GM19395 (cell line): ENCODE results near the gene TMEM50B.
"Not testable (repeated sequence)": the region's sequence is repeated elsewhere in the genome, so short reads cannot be mapped to it uniquely, and the experiment has no call there.

Experiments used
- ATAC-seq: cut with Tn5 transposase; IDR thresholded peaks from one replicate; pipeline ENCODE4 v1.9.1; 2021; ENCODE audit warnings: mild to moderate bottlenecking, moderate library complexity; ENCODE audit not compliant: unreplicated experiment

Gene TMEM50B

DNA sequence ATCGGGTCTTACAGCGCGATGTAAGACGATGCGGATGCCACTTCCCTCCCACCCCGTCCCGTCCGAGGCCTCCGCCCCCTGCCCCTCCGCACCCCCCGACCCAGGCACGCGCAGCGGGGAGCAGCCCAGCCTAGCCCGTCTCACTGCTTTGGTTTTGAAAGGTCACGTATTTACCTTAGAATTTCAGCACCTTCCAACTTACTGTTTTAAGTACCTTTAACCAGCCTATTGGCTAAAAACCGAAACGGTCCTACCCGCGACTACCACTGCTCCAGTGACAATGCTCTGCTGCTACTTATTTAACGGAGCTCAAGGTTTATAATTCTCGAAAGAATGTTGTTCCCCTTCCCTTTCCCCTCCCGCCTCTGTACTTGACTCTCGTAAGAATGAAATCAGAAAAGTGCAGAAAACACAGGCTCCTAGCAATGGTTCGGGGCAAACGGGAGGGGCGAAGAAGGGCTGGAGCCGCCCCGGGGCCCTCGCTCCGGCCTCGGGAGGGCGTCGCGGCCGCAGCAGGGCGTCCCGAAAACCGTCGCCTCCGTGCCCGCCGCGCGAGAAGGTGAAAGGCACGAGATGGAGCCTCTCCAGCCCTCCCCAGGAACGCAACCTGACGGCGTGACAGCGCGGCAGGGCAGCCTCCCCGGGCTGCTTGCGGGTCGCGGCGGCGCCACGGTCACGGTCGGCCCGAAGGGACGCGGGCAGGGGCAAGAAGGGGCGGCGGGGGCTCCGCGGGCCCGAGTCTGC lies 667 bp downstream of the TMEM50B start:
- peak; percentile 34 for ATAC-seq

DNA sequence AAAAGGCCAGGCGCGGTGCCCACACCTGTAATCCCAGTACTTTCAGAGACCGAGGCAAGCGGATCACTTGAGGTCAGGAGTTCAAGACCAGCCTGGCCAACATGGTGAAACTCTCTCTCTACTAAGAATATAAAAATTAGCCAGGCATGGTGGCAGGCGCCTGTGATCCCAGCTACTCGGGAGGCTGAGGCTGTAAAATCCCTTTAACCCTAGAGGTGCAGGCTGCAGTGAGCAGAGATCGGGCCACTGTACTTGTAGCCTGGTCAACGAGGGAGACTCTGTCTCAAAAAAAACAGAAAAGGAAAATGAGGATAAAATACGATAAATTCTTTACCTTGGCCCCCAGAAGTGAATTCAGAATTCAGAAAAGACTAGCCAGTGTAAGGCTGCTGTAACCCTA lies 1.6 kb downstream of the TMEM50B start:
- ATAC-seq = no peak

DNA sequence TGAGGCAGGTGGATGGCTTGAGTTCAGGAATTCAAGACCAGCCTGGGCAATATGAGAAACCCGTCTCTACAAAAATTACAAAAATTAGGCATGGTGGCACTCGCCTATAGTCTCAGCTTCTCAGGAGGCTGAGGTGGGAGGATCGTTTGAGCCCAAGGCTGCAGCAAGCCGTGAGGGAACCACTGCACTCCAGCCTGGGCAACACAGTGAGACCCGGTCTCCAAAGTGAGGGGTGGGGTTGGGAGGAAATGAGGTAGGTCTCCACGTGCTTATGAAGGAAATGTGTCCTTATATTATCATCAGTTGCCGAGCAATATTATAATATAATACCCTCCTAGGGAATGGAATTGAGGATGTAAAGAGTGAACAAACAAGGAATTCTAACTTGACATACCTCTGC lies 2.7 kb downstream of the TMEM50B start:
- no peak for ATAC-seq

DNA sequence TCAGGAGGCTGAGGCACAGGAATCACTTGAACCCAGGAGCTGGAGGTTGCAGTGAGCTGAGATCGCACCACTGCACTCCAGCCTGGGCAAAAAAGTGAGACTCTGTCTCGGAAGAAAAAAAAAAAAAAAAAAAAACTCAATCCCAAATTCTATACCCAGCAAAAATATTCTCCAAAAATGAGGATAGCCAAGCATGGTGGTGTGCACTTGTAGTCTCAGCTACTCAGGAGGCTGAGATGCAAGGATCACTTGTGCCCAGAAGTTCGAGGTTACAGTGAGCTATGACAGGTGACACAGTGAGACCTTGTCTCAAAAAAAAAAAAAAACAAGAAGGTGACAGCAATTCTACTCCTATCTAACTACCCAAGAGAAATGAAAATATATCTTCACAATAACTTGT lies 6.4 kb downstream of the TMEM50B start:
- ATAC-seq = no peak

DNA sequence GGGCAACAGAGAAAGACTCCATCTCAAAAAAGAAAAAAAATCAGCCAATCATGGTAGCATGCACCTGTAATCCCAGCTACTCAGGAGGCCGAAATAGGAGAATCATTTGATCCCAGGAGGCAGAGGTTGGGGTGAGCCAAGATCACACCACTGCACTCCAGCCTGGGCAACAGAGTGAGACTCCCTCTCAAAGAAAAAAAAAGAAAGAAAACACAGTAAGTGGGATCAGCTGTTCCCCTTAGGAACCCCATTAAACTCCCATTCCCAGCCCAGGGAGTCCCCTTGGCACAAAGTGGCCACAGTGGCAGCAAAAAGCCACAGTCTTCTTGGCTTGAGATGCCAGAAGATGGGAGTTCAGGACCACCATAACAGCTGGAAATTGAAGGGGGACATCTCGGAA lies 9.1 kb downstream of the TMEM50B start:
- ATAC-seq = no peak

DNA sequence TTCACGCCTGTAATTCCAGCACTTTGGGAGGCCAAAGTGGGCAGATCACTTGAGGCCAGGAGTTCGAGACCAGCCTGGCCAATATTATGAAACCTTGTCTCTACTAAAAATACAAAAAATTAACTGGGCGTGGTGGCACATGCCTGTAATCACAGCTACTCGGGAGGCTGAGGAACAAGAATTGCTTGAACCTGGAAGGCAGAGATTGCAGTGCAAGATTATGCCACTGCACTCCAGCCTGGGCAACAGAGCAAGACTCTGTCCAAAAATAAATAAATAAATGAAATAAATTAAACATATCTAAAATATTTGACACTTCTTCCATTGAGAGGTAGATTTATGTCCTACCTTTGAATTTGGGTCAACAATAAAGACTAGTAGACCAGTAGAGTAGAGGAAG lies 10.6 kb downstream of the TMEM50B start:
- ATAC-seq = not testable (repeated sequence)

DNA sequence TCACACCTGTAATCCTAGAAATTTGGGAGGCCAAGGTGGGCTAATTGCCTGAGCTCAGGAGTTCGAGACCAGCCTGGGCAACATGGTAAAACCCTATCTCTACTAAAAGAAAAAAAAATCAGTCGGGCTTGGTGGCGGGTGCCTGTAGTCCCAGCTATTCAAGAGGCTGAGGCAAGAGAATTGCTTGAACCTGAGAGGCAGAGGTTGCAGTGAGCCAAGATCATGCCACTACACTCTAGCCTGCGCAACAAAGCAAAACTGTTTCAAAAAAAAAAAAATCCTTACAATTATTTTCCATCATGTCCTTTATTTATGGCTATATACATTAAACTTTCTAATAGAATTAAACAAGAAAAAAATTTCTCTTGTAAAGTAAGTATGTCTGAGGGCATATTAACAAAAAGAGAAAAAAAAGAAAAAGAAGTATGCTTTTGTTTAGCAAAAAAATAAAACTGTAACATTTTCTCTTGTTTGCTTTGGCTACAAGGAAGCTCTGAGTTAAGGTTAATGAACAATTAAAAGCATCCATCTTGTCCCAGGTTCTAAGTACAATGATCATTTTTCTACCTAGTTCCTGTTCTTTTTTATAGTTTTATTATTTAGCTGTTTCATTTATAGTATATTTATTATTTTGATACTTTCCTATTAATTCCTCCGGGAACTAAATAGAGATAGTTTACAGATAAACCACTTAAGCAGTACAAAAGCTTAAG lies 18.1 kb downstream of the TMEM50B start:
- no peak for ATAC-seq

DNA sequence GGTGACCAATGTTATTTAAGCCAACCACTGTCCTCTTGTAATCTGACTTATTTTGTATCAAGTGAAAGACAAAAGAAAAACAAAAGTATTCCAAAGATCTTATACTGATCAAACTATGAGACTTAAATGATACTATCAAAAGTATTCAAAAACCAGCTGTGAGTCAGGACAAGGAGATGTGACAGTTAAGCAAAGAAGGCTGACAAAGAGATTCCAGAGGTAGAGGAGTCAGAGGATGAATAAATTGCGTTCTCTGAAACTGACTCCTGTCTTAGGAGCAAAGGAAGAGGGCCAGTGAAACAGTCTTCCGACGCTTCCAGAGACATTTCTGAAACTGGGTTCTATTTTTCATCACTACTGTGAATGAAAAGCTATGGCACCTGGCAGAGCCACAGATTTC lies 20.9 kb downstream of the TMEM50B start:
- no peak for ATAC-seq

DNA sequence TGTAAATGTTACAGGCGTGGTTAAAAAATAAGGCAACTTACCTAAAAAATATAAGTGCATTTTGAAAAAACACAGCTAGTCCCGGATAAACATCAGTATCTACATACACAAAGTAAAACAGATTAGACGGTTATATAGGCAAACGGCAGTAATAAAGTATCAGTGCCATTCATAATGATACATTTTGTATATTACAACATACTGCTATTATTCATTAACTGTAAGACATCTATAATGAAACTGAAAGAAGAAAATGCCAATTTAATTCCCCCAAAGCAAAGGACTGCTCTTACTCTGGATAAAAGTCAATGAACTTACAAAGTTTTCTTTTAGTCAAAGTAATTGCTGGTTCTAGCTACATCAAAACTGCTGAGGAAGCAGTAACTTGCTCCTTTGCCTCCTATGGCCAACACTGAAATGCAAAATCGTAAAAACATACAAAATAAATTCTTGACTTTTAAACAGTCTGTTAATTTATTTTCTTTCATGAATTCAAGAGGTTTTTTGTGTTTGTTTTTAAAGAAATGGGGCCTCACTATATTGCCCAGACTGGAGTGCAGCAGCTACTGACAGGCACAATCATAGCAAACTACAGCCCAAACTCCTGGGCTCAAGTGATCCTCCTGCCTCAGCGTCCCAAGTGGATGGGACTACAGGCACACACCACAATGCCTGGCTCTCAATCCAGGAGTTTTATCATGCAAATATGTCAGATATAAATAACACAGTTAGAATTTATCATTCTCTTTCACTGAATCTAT lies 23.9 kb downstream of the TMEM50B start:
- no peak for ATAC-seq

DNA sequence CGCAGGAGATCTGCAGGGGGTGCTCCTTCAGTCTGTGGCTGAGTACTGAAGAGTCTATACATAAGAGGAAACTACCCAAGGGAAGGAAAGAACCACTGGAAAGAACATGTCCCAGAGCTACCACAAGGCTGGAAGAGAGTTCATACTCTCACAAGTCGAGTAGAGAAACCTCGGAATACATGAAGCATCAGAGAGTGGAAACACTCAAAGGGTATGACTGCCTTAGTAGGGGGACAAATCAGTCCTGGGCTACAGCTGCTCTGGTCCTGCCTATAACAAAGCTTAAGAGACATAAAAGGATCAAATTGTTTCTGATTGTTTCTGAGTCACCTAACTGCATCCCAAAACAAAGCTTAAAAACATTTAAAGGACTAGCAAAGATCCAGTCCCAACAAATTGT lies 27.4 kb downstream of the TMEM50B start:
- no peak for ATAC-seq

DNA sequence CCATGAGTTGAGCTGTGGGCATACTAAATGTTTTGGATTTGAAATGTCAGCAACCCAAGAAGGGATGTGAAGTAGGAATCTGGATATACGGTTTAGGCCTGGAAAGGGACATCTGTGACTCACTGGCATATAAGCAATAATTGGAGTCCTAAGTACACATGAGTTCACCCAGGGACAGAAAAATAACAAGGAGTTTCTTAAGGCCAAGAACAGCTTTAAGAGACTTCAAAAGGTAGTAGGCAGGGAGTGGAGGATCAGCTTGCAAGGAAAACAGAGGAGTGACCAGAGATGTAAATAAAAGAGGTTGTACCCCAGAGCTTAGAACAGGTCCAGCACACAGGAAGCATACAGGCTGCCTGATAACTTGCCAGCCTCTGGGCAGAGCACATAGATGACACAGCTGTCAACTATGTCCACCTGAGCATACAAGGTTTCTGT lies 28.1 kb downstream of the TMEM50B start:
- ATAC-seq = no peak

DNA sequence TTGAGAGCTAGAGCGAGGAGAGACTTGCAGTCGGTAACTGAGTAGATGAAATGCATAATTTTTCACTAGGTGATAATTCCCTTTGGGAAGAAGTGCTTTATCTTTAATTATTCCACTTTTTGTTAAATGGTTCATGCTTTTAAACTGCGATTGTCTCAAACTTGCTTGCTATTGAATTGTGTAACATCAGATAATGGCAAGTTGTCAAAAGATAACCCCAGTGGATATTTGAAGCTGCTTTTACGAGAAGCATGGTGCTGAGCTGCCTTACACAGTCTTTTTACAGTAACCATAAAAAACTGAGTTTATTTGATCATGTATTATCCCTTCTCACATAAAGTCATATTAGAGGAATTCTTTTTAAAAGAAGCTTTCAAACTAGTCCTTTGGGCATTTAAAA lies 30.2 kb downstream of the TMEM50B start:
- ATAC-seq = no peak

DNA sequence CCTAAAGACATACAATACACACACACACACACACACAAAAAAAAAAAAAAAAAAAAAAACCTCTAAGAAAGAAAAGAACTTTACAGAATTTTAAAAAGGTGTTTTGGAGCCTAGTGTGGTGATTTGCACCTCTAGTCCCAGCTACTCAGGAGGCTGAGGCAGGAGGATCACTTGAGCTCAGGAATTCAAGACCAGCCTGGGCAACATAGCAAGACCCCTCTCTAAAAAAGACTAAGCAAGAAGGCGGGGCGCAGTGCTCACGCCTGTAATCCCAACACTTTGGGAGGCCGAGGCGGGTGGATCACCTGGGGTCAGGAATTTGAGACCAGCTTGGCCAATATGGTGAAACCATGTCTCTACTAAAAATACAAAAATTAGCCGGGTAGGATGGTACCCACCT lies 33.2 kb downstream of the TMEM50B start:
- not testable (repeated sequence) for ATAC-seq

DNA sequence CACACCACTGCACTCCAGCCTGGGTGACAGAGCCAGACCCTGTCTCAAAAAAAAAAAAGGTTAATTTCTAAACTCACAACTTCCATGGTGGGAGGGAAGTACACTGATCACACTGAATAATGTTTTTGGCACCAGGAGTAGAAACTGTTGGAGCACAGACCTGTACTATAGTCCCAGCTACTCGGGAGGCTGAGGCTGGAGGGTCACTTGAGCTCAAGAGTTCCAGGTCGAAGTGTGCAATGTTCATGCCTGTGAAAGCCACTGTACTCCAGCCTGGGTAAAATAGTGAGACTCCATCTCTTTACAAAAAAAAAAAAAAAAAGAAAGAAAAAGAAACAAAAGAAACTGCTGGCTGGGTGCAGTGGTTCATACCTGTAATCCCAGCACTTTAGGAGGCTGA lies 35.3 kb downstream of the TMEM50B start:
- no peak for ATAC-seq

DNA sequence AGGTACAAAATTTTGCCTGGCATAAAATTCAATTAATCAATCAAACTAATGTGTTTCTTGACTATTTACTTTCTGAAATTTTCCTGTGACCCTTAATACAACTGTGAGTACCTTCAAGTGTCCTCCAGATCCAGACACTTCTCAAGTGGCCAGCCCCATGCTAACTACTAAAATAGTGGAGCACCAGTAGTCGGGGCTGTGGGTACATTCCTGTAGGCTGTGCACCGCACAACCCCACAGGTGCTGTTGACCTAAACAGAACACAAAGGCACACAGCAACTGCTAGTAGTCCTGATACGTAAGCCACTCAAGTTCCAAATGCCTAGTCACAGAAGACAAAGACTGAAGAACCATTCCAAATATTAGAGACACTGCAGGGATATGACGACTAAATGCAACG lies 36.6 kb downstream of the TMEM50B start:
- no peak for ATAC-seq

DNA sequence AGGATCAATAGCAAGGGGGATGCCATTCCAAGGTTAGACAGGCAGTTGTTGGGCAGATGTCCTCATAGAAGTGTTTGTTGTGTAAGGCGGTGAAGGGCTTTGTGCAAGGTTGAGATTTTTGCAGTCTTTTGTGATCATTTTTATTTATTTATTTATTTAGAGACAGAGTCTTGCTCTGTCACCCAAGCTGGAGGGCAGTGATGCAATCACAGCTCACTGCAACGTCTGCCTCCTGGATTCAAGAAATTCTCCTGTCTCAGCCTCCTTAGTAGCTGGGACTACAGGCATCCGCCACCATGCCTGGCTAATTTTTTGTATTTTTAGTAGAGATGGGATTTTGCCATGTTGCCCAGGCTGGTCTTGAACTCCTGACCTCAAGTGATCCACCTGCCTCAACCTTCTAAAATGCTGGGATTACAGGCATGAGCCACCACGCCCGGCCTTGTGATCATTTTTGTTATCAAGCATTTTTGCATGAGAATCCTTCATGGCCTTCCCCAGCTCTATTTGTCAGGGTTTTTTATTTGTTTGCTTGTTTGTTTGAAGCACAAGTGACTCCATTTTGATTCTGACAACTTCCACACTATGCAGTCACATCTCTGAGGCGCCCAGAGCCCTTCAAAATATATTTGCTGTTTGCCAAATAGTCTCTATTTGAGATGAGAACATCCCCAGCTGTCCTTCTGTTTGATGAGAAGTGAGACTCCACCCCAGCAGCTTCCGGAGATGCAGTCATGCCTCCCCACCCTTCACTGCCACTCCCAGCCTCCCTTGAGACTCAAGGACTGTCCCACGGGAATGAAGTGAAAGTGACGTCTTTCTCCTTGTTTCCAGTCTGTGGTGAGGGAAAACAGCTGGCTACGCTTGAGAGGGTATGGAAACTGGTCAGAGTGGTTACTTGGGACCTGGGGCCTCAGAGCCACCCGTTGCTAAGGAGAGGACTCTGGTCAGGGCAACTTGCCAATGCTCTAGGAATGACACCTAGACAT lies 38.0 kb downstream of the TMEM50B start:
- ATAC-seq = peak; percentile 64

DNA sequence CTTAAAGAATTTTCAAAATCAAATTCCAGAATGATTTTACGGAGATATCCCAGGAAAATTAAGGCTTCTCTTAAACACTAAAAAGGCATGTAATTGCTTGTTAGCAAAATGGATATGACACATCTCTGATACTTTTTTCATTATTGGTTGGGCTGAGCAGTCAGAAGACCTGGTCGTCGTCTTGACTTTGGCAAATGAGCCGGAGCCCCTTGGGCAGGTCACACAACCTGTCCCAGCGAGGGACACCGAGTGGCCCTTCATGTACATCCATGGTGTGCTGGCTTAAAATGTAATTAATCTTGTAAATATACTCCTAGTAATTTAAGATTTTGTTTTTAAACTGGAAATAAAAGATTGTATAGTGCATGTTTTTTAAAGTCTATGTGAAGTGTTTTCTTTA lies 42.6 kb downstream of the TMEM50B start:
- no peak for ATAC-seq

DNA sequence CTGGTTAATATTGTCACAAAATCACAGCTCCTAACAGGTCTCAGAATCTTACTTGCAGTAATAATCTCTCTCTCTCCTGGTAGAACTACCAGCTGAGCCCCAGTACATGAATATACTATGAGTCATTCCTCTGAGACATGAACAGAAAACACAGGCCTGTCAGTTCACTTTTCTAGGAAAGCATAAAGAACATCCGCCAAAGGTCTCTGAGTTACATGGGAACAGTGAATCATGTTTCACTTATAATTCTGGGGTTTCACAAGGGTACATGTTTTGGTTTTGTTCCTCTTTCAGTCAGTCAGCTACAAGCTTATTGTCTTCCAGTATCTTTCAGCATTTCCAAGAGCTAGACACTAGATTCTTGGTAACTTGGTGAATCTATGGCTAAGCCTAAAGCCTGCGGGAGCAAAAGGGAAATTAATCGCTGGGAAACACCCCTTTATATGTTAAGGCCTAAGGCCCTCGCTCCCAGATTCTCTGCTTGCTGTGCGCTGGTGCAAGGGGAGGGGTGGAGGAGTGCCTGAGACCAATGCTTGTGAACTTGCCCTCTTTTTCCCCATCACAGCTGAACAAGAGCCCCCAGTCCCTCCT lies 44.9 kb downstream of the TMEM50B start:
- ATAC-seq = peak; percentile 87

DNA sequence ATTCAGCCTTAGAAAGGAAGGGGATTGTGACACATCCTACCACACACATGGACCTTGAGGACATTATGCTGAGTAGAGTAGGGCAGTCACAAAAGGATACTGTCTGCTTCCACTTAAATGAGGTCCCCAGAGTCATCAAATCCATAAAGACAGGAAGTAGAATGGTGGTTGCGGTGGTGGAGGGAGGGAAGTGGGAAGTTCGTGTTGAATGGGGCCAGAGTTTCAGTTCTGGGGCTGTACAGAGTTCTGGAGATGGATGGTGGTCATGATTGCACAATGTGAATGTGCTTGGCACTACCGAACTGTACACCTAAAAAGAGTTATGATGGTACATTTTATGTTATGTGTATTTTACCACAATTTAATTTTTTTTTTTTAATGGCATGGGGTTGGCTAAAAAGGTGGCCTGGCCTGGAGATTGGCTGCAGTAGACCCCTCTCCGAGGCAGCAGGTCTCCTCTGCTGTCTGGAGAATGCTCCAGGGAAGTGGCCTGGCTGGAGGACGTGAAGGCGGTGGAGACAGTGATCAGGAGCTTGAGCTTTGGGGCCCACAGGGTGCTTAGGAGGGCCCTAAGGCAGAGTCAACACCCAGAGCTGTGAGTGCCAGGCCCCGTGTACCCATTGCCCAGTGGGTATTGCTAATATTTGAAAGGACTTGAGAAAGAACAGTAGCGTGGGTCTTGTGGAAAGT lies 46.2 kb downstream of the TMEM50B start:
- no peak for ATAC-seq

DNA sequence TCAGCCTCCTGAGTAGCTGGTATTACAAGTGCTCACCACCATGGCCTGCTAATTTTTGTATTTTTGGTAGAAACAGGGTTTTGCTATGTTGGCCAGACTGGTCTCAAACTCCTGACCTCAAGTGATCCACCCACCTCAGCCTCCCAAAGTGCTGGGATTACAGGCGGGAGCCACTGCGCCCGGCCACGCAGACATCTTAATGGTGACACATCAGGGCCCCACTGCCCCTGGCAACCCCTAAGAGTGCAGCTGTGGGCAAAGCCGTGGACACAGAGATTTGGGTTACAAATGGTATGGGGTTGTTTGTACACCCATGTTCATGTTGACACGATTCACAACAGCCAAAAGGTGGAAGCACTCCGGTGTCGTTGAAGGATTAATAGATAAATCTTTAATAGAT lies 46.8 kb downstream of the TMEM50B start:
- ATAC-seq = no peak
